ENCODE data around the gene LCE3A. TPM values are rescaled to one million over a fixed set of nuclear protein-coding genes. Genes with fewer than 3 reads are reported as not detected.

Gene LCE3A
- total RNA-seq, 1 experiment from 2014 or later: not detected

DNA sequence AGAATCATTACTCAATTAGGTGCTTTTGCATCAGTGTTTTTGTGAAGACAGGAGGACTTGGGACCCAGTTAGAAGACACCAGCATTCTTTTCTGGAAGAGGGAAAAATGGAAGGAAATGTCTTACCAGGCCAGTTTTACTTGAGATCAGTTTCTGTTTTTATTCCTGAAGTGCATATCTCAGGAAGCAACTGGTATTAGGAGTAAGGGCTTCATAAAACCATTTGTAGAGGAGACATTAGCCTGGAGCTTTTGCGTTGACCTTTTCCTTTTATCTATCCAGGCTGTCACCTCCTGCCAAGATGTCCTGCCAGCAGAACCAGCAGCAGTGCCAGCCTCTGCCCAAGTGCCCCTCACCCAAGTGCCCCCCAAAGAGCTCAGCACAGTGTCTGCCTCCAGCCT, 9.4 kb downstream of the LCE3A start, which contains the start of gene LCE3B:
TSS of gene LCE3B (plus strand) at position 301 of the 400 bp plus-strand sequence. CDS start at position 301, 0 bp downstream.
- H3K27me3 Mint-ChIP-seq (ENCODE audit: insufficient read depth, unreplicated experiment): no peaks in the 10 kb centered on the region
- no peak within 1 kb of the TSS for H3K4me3 Mint-ChIP-seq (ENCODE audit: unreplicated experiment)
- ChIA-PET POLR2A (no interaction called here), CTCF (no interaction called here)
- no peak for DNase-seq (ENCODE audit: unreplicated experiment)
- TF ChIP-seq, protein P1, sequence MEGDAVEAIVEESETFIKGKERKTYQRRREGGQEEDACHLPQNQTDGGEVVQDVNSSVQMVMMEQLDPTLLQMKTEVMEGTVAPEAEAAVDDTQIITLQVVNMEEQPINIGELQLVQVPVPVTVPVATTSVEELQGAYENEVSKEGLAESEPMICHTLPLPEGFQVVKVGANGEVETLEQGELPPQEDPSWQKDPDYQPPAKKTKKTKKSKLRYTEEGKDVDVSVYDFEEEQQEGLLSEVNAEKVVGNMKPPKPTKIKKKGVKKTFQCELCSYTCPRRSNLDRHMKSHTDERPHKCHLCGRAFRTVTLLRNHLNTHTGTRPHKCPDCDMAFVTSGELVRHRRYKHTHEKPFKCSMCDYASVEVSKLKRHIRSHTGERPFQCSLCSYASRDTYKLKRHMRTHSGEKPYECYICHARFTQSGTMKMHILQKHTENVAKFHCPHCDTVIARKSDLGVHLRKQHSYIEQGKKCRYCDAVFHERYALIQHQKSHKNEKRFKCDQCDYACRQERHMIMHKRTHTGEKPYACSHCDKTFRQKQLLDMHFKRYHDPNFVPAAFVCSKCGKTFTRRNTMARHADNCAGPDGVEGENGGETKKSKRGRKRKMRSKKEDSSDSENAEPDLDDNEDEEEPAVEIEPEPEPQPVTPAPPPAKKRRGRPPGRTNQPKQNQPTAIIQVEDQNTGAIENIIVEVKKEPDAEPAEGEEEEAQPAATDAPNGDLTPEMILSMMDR (IDR thresholded peaks at IDR 0.05; ENCODE audit: unreplicated experiment): no peak
- H3K9me3 Mint-ChIP-seq (ENCODE audit: unreplicated experiment): peaks cover 12% of the 10 kb centered on the region
- no peaks in the 10 kb centered on the region for H3K4me1 Mint-ChIP-seq (ENCODE audit: insufficient read depth, unreplicated experiment)
- BruUV-seq (replicated peaks): no TSS peak
- H3K36me3 Mint-ChIP-seq (ENCODE audit: insufficient read depth, unreplicated experiment): no peaks in the 10 kb centered on the region
- intact Hi-C loops (cut with micrococcal nuclease): no loop called here
- no peak within 1 kb of the TSS for H3K27ac Mint-ChIP-seq (ENCODE audit: low read depth, unreplicated experiment)

DNA sequence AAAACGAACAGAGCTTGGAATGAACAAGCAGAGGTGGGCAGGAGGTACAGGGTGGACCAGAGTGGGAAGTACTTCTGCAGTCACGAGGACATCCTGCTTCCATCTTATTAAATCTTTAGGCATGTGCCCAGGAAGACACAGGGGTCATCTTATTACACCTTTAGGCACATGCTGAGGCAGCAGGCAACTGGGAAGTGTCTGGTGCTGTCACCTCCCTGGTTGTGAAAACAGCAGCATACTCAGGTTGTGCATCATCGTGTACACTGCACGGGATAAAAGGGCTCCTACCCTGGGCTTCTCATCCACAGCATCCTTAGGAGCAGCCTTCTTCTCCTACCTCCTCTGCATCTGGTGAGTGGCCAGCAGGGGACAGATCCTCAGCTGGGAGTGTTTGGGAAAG, 23.0 kb downstream of the LCE3A start, which contains the start of gene LCE3C:
TSS of gene LCE3C (plus strand) at position 301 of the 400 bp plus-strand sequence. CDS start 498 bp downstream, outside the sequence.
- H3K4me1 Mint-ChIP-seq (ENCODE audit: insufficient read depth, unreplicated experiment): no peaks in the 10 kb centered on the region
- intact Hi-C loops (cut with micrococcal nuclease): no loop called here
- DNase-seq (ENCODE audit: unreplicated experiment): no peak
- POLR2A ChIA-PET: no interaction called here
- H3K36me3 Mint-ChIP-seq (ENCODE audit: insufficient read depth, unreplicated experiment): no peaks in the 10 kb centered on the region
- H3K4me3 Mint-ChIP-seq (ENCODE audit: unreplicated experiment): no peak within 1 kb of the TSS
- CTCF ChIA-PET: no interaction called here
- BruUV-seq (replicated peaks): no TSS peak
- no peaks in the 10 kb centered on the region for H3K27me3 Mint-ChIP-seq (ENCODE audit: insufficient read depth, unreplicated experiment)
- no peak within 1 kb of the TSS for H3K27ac Mint-ChIP-seq (ENCODE audit: low read depth, unreplicated experiment)
- TF ChIP-seq, protein P1 (IDR thresholded peaks at IDR 0.05; ENCODE audit: unreplicated experiment): no peak
- no peaks in the 10 kb centered on the region for H3K9me3 Mint-ChIP-seq (ENCODE audit: unreplicated experiment)

DNA sequence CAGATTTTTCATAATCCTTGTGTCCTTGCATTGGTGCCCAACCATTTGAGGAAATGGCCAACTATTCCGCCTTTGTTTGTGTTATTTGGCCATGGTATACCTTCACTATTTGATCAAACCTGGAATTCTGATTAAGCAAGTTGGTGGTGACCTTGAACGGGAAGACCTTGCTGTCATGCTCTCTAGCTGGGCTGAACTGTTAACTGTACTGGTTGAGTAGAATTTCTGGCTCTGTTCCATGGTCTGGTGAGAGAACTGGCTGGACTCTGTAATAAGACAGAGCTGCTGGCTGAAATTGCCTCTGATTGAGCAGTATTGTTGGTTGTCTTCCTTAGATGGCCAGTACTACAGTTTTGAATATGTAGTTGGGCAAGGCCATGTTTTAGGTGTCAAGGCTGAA, 25.9 kb downstream of the LCE3A start:
- Mint-ChIP-seq H3K4me3 (ENCODE audit: unreplicated experiment) (no peak overlapping the region), H3K27me3 (ENCODE audit: insufficient read depth, unreplicated experiment) (no peaks in the 10 kb centered on the region), H3K4me1 (ENCODE audit: insufficient read depth, unreplicated experiment) (no peaks in the 10 kb centered on the region), H3K27ac (ENCODE audit: low read depth, unreplicated experiment) (no peak overlapping the region), H3K9me3 (ENCODE audit: unreplicated experiment) (no peaks in the 10 kb centered on the region), H3K36me3 (ENCODE audit: insufficient read depth, unreplicated experiment) (no peaks in the 10 kb centered on the region)
- TF ChIP-seq, protein P1 (IDR thresholded peaks at IDR 0.05; ENCODE audit: unreplicated experiment): no peak
- DNase-seq (ENCODE audit: unreplicated experiment): no peak
- ChIA-PET POLR2A (no interaction called here), CTCF (no interaction called here)
- intact Hi-C loops (cut with micrococcal nuclease): no loop called here
- BruUV-seq (replicated peaks): no TSS peak

DNA sequence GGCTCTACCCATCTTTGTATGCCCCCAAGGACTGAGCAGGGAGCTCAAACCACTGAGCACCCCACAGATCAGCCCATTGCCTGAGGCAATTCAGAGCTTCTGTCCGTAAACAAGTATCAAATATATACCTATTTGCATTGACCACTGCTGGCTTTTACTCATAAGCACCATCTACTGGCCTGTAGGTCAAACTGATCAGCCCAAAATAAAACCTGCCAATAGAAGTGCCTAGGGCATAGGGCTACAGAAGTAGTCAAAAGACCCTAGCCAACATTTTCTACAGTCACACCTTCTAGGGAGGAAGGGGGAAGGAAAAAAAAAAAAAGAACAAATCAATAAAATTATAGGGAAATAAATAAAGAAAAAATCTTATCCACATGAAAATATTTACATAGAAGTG, 37.3 kb downstream of the LCE3A start:
- Mint-ChIP-seq H3K27ac (ENCODE audit: low read depth, unreplicated experiment) (no peak overlapping the region), H3K9me3 (ENCODE audit: unreplicated experiment) (no peaks in the 10 kb centered on the region), H3K4me3 (ENCODE audit: unreplicated experiment) (no peak overlapping the region), H3K36me3 (ENCODE audit: insufficient read depth, unreplicated experiment) (no peaks in the 10 kb centered on the region), H3K4me1 (ENCODE audit: insufficient read depth, unreplicated experiment) (peaks cover 3% of the 10 kb centered on the region), H3K27me3 (ENCODE audit: insufficient read depth, unreplicated experiment) (no peaks in the 10 kb centered on the region)
- TF ChIP-seq, protein P1 (IDR thresholded peaks at IDR 0.05; ENCODE audit: unreplicated experiment): no peak
- POLR2A ChIA-PET: no interaction called here
- no TSS peak for BruUV-seq (replicated peaks)
- no peak for DNase-seq (ENCODE audit: unreplicated experiment)
- intact Hi-C loops (cut with micrococcal nuclease): no loop called here
- CTCF ChIA-PET: no interaction called here

Data from MCF 10A (cell line).